Kidney (tissue), 14 donors: ENCODE data around the gene MTG1. TPM values are rescaled to one million over a fixed set of nuclear protein-coding genes. Genes with fewer than 3 reads are reported as not detected.

Source experiments
- DNase-seq, 5 donors: peaks; one replicate each; pipeline ENCODE4 v3.0.0-alpha.2; 2013 to 2020
- FAIRE-seq: peaks from 2 replicates; lab custom pipeline; 2012; peaks lifted over from hg19 to GRCh38; lab: Jason Lieb, UNC
- H3K27ac ChIP-seq, 2 donors: one replicate each; pipeline ENCODE4 v1.7.0; 2013; ENCODE audit warnings: low read depth in 2 of 2, low read length in 2 of 2, inconsistent platforms in 1 of 2
- H3K27me3 ChIP-seq: one replicate; pipeline ENCODE4 v1.7.1; 2013; ENCODE audit warnings: low read length, inconsistent platforms; ENCODE audit not compliant: control insufficient read depth, insufficient read depth
- H3K36me3 ChIP-seq, 3 donors: one replicate each; pipeline versions ENCODE4 v1.7.0 to v1.7.1; 2013; ENCODE audit warnings: low read length in 3 of 3, control low read depth in 1 of 3, inconsistent platforms in 1 of 3; ENCODE audit not compliant: insufficient read depth in 3 of 3, control insufficient read depth in 2 of 3
- H3K4me1 ChIP-seq, 3 donors: one replicate each; pipeline versions ENCODE4 v1.7.0 to v1.7.1; 2013; ENCODE audit warnings: low read length in 3 of 3, inconsistent platforms in 1 of 3, low read depth in 1 of 3; ENCODE audit not compliant: control insufficient read depth in 2 of 3, insufficient read depth in 2 of 3
- H3K4me3 ChIP-seq, 3 donors: one replicate each; pipeline versions ENCODE4 v1.7.0 to v1.8.1; 2013; ENCODE audit warnings: low read length in 3 of 3, control low read depth in 1 of 3, inconsistent platforms in 1 of 3
- H3K9ac ChIP-seq, 3 donors: one replicate each; pipeline versions ENCODE4 v1.7.0 to v1.7.1; 2013; ENCODE audit warnings: low read length in 3 of 3, control low read depth in 1 of 3, inconsistent platforms in 1 of 3
- H3K9me3 ChIP-seq, 3 donors: one replicate each; pipeline versions ENCODE4 v1.7.0 to v1.7.1; 2013; ENCODE audit warnings: low read length in 3 of 3, control low read depth in 1 of 3, inconsistent platforms in 1 of 3; ENCODE audit not compliant: control insufficient read depth in 2 of 3, insufficient read depth in 1 of 3
- intact Hi-C: fragments of 100-400 bp; cut with DNase I; formaldehyde crosslinking; loops from one replicate; pipeline ENCODE4 v1.11.1; 2022
- polyA plus RNA-seq: library from polyadenylated mRNA; stranded (reverse); fragments of 350-450 nt; fragmentation: Illumina TruSeq; extraction: RNeasy Lipid Tissue Mini Kit (QIAGEN cat#74804); gene quantifications from one replicate; pipeline ENCODE4 v1.2.3, GENCODE V29; 2014; ENCODE audit warnings: low read depth, low replicate concordance; ENCODE audit not compliant: insufficient read depth
- total RNA-seq: library from RNA; stranded (reverse); fragmentation: NEBNext Ultra II Directional; extraction: Animal tissue kit (Norgen Biotek cat#: 25700); gene quantifications from one replicate; pipeline ENCODE4 v1.2.1, GENCODE V29; 2021
- TF ChIP-seq, protein P1 (sequence below): IDR thresholded peaks from 3 replicates; pipeline ENCODE4 v1.5.1; 2012; ENCODE audit warnings: mild to moderate bottlenecking, moderate library complexity, borderline replicate concordance; ENCODE audit not compliant: insufficient read depth; ENCODE audit errors: extremely low read depth
- donor health status: control.
- donor health status: control.
- donor health status: control.
- donor health status: control.
- donor health status: control.
- donor health status: DM: yes; HTN: yes; CAD: no.
- donor health status: Normal renal cell carcinoma (clear cell type).

The MTG1 gene
- total and polyA plus RNA-seq, 2 donors from 2014 or later = 51.1 to 68.5 TPM

DNA sequence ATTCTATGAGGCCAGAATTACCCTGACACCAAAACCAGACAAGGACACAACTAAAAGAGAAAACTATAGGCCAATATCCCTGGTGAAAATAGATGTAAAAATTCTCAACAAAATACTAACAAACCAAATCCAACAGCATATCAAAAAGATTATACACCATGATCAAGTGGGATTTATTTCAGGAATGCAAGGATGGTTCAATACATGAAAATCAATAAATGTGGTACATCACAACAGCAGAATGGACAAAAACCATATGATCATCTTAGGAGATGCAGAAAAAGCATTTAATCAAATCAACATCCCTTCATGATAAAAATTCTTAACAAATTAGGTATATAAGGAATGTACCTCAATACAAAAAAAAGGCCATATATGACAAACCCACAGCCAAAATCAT lies 54.2 kb downstream of the MTG1 start:
- H3K4me1 ChIP-seq = no peaks in the 10 kb centered on the region
- no peak for FAIRE-seq
- H3K9ac ChIP-seq = no peak overlapping the region
- H3K4me3 ChIP-seq = no peak overlapping the region
- no peaks in the 10 kb centered on the region for H3K36me3 ChIP-seq
- intact Hi-C loops = no loop called here
- no peak for DNase-seq
- TF ChIP-seq, protein P1, sequence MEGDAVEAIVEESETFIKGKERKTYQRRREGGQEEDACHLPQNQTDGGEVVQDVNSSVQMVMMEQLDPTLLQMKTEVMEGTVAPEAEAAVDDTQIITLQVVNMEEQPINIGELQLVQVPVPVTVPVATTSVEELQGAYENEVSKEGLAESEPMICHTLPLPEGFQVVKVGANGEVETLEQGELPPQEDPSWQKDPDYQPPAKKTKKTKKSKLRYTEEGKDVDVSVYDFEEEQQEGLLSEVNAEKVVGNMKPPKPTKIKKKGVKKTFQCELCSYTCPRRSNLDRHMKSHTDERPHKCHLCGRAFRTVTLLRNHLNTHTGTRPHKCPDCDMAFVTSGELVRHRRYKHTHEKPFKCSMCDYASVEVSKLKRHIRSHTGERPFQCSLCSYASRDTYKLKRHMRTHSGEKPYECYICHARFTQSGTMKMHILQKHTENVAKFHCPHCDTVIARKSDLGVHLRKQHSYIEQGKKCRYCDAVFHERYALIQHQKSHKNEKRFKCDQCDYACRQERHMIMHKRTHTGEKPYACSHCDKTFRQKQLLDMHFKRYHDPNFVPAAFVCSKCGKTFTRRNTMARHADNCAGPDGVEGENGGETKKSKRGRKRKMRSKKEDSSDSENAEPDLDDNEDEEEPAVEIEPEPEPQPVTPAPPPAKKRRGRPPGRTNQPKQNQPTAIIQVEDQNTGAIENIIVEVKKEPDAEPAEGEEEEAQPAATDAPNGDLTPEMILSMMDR = no peak
- no peaks in the 10 kb centered on the region for H3K27me3 ChIP-seq
- H3K27ac ChIP-seq = no peak overlapping the region
- peaks cover 0 to 21% (median 9%) of the 10 kb centered on the region in 3 donors for H3K9me3 ChIP-seq

DNA sequence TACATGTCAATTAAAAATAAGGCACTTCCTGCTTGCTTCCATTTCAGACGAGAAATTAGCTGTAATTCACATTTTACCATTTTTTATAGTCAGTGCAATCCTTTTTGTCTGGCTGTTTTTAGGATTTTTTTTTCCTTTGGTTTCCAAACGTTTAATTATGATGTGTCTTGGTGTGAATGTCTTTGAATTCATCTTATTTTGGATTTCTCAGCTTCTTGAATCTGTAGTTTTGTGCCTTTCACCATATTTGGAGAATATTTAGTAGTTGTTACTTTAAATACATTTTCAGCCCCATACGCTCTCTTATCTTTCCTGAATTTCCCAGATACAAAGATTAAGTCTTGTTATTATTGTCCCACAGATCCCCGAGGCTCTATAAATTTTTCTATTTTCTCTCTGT lies 57.4 kb downstream of the MTG1 start:
- peaks cover 0 to 21% (median 9%) of the 10 kb centered on the region in 3 donors for H3K9me3 ChIP-seq
- H3K27ac ChIP-seq = no peak overlapping the region
- intact Hi-C loops = no loop called here
- TF ChIP-seq, protein P1 = no peak
- no peak overlapping the region for H3K4me3 ChIP-seq
- DNase-seq (no peak), FAIRE-seq (no peak)
- H3K36me3 ChIP-seq = no peaks in the 10 kb centered on the region
- H3K9ac ChIP-seq = no peak overlapping the region
- no peaks in the 10 kb centered on the region for H3K27me3 ChIP-seq
- no peaks in the 10 kb centered on the region for H3K4me1 ChIP-seq

DNA sequence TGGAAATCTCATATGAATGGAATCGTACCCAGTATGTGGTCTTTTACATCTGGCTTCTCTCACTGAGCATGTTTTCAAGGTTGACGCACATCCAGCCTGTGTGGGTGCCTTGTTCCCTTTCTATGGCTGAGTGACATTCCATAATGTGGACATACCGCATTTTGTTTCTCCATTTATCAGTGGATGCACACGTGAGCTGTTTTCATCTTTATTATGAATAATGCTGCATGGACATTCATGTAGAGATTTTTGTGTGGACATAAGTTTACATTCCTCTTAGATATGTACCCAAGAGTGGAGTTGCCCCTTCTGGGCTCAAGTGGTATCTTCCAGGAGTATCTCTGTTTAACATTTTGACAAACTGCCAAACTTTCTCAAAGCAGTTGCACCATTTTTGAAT lies 58.5 kb downstream of the MTG1 start:
- no peak overlapping the region for H3K27ac ChIP-seq
- TF ChIP-seq, protein P1 = no peak
- H3K9ac ChIP-seq = no peak overlapping the region
- peaks cover 0 to 15% (median 7%) of the 10 kb centered on the region in 3 donors for H3K9me3 ChIP-seq
- H3K36me3 ChIP-seq = no peaks in the 10 kb centered on the region
- intact Hi-C loops = no loop called here
- no peak for DNase-seq
- FAIRE-seq = no peak
- H3K4me3 ChIP-seq = no peak overlapping the region
- no peaks in the 10 kb centered on the region for H3K4me1 ChIP-seq
- H3K27me3 ChIP-seq = no peaks in the 10 kb centered on the region

DNA sequence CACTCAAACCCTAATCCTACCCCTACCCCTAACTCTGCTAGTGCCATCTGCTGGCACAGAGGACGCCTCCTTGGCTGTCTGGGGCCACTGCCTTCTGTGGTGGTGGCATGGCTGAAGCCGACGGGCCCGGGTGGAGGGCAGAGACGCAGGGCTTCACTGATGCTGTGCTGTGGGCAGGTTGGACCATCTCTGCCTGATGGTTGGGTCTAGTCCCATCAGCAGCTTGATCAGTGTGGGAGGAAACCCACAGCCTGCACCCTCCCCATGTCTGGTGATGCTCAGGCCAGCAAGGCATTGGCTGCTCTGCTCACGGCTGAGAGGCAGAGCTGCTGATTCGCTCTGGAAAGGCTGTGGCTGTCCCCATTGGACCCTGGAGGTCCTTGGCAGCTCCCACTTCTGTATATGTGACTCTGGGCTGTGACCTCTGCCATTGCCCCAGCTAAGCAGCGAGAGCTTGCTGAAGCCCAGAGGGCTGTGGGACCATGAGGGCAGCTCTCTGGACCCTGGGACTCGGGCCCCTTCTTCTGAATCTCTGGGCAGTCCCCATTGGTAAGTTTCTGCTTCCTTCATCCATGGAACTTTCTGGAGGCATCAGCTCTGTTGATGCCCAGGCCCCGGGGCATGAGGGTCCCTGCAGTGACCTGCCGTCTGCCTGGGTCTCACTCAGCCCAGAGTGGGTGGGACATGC lies 59.7 kb downstream of the MTG1 start, which contains the start of gene SCART1:
Gene SCART1 (plus strand): TSS at position 430 of the 688 bp plus-strand sequence. CDS start 53 bp downstream, at position 483.
- DNase-seq = peak in 1 of 5 donors; percentile 56
- Histone ChIP-seq H3K27me3 (no peaks in the 10 kb centered on the region), H3K36me3 (no peaks in the 10 kb centered on the region), H3K4me1 (no peaks in the 10 kb centered on the region), H3K4me3 (no peak within 1 kb of the TSS), H3K9me3 (peaks cover 0 to 4% (median 3%) of the 10 kb centered on the region in 3 donors), H3K27ac (no peak within 1 kb of the TSS), H3K9ac (no peak within 1 kb of the TSS)
- FAIRE-seq = no peak
- TF ChIP-seq, protein P1 = no peak
- intact Hi-C loops = no loop called here
